GM19351 (cell line): ENCODE data around the gene CDK16.

ENCODE experiments used
- ATAC-seq: cut with Tn5 transposase; IDR thresholded peaks from one replicate; pipeline ENCODE4 v1.9.1; 2021; ENCODE audit warnings: mild to moderate bottlenecking, moderate library complexity; ENCODE audit not compliant: unreplicated experiment

Gene CDK16

DNA sequence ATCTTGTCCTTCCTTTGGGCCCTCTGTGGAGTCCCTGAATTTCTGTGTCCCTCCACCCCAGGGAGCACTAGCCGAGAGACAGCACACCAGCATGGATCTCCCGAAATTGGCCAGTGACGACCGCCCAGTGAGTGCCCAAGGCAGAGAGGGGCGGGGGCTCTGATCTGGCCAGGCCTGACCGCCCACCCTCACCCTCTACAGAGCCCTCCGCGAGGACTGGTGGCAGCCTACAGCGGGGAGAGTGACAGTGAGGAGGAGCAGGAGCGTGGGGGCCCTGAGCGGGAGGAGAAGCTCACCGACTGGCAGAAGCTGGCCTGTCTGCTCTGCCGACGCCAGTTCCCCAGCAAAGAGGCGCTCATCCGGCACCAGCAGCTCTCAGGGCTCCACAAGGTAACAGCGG is 33.2 kb upstream of the CDK16 start:
- no peak for ATAC-seq

- ATAC-seq = no peak
Observed at GRCh38 chrX:47186096-47186740, 32.3 kb upstream of the CDK16 start.

GRCh38 chrX:47187106-47187677 is 31.3 kb upstream of the CDK16 start:
- ATAC-seq = no peak

DNA sequence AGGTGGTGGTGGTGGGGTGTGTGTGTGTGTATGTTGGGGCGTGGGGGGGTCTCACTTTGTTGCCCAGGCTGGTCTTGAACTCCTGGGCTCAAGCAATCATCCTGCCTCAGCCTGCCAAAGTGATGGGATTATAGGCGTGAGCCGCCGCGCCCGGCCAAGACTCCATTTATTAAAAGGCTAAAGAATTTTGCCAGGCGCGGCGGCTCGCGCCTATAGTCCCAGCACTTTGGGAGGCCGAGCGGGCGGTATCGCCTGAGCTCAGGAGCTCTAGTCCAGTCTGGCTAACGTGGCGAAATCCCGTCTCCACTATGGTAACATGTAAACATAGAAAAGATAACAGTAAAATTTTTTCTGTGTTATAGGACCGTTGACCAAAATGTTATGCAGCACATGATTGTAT is 28.6 kb upstream of the CDK16 start:
- ATAC-seq = no peak

- ATAC-seq = peak; percentile 37
Observed at GRCh38 chrX:47190445-47191269, 27.8 kb upstream of the CDK16 start.

DNA sequence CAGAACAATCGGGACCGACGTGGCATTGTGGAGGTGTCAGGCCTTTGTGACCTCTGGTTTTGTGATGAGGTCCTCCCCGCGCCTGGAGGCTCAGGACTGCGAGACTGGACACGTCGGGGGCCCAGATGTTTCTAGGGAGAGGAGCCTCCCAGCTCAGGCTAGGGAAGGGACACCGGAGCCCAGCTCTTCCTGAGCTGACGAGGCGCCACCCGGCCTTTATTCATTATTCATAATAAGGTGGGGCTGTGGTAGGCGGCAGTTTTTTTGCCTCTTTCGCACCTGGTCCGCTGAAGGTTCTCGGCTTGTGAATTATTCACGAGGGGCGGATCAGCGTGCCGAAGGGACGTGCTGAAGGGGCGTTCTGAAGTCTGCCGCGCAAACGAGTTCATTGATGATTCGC is 27.1 kb upstream of the CDK16 start:
- no peak for ATAC-seq

DNA sequence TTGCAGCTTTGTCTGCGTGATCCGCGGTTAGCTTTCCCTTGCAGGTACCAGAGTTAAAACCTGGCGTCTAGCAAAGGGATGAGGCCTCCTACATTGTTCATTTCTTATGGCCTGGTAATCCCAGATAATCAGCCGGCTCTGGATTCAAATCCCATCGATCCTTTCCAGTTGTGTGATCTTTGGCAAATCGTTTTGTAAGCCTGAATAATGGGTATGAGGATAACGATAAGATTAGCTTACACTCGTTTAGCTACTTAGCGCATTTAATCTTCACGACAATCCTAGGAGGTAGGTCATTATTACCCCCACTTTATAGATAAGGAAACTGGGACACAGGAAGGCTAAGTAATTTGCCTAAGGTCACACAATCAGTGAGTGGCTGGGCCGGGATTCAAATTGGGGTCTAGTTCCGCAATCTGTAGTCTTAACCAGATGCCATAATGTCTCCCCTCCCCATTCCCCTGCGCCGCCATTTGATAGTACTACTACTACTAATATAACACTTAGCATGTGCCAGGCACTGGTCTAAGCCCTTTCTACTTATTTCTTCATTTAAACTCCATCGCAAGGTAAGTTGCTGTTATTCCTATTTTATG is 26.6 kb upstream of the CDK16 start:
- no peak for ATAC-seq

- peak; percentile 78 for ATAC-seq
Observed at GRCh38 chrX:47193475-47194193, 24.8 kb upstream of the CDK16 start, which contains the start of gene UBA1. Gene UBA1 (plus strand): TSS chrX:47193829. CDS start chrX:47198803, 4,974 bp downstream.

DNA sequence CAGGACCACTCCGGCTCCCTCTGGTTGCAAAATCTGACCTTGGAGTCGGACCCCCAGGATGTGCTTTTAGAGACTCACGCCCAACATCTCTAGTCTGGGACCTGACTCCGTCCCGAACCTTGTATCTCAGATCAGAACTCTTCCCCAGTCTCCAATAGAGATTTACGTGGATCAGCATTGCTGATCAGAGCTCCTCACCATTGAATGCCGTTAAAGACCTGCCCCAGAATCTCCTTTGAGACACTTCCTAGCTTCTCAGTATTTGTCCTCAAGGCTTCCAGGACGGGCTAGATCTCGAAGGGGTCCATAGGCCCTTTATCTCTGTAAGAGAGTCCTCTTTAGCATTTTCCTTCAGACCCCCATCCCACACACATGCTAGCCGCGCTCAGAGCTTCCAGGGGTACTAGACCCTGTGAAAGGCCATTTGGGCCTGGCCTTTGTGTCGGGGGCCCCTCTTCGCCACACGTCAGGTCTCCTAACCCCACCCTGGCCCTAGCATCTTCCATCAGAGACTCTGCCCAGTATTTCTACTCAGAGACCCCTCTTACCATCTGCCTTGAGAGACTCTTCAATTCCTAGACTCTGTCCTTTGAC is 24.2 kb upstream of the CDK16 start:
- ATAC-seq = no peak

GRCh38 chrX:47196098-47196497 is 22.4 kb upstream of the CDK16 start:
- no peak for ATAC-seq

- ATAC-seq = no peak
Observed at GRCh38 chrX:47197526-47197925, 21.0 kb upstream of the CDK16 start.

DNA sequence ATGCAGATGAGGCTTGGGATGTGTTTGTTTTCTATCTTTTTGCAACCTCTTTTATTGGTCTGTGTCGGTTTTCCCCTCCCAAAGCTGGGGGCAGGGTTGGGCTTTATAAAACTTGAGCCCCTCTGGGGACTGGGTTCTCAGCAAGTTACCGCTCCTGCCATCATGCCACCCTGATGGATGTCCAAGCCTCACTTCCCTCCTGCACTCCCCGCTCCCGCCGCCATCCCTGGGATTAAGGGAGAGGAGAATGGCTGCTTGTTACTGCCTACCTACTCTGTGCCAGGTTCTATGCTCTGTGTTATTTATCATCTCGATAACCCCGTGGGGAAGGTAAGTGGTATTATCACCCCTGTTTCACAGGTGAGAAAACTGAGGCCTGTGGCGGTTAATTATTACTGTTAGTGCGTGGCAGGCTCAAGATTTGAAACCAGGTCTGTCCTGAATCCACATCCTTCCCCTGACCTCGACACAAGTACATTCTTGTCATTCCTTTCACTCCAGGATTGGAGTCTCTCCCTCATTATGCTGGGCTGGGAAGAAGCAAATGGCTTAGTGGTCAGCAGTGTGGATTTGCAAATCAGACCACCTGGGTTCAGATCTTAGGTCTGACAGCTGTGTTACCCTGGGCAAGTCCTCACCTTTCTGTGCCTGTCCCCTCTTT is 20.3 kb upstream of the CDK16 start:
- no peak for ATAC-seq

GRCh38 chrX:47198687-47199080 is 19.8 kb upstream of the CDK16 start:
- no peak for ATAC-seq

- no peak for ATAC-seq
Observed at GRCh38 chrX:47199286-47199685, 19.2 kb upstream of the CDK16 start.

GRCh38 chrX:47200385-47201150 is 17.9 kb upstream of the CDK16 start:
- no peak for ATAC-seq

DNA sequence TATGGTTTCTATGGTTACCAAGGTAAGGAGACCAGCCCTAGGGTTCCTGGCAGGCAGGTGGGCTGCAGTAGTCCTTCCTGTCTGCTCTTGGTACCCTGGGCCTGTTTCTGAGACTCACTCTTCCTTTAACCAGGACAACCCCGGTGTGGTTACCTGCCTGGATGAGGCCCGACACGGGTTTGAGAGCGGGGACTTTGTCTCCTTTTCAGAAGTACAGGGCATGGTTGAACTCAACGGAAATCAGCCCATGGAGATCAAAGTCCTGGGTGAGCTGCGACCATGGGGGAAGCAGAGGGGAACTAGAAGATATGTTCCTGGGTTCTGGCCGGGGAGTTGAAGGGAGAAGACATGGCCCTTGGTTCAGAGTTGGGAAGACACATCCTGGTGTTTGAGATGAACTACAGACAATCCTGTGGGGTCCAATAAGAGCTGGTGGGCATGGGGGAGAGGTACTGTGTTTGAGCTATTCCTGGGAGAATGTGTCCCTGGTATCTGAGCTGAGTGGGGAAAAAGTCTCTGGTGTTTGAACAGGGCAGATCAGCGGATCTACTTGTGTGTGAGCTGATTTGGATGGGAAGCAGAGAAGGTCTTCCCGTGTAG is 17.0 kb upstream of the CDK16 start:
- no peak for ATAC-seq

DNA sequence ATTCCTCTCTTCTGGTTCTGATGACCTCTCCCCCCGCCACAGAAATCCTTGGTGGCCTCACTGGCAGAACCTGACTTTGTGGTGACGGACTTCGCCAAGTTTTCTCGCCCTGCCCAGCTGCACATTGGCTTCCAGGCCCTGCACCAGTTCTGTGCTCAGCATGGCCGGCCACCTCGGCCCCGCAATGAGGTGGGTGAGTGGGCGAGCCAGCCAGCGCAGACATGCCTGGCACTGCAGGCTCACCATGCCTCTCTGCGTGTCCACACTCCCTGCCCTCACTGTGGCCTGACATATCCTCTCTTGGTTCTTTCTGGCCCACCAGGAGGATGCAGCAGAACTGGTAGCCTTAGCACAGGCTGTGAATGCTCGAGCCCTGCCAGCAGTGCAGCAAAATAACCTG is 16.2 kb upstream of the CDK16 start:
- ATAC-seq = no peak

DNA sequence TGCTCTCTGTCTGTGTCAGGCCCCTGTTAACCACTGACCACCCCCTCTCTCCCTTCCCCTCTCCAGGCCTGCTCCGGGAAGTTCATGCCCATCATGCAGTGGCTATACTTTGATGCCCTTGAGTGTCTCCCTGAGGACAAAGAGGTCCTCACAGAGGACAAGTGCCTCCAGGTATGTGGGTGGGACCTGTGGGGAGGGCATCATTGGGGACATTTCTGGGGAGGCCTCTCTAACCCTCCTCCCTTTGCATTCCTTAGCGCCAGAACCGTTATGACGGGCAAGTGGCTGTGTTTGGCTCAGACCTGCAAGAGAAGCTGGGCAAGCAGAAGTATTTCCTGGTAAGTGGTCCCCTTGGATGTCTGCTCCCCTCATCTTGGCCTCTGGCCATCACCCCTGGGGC is 15.6 kb upstream of the CDK16 start:
- no peak for ATAC-seq

- no peak for ATAC-seq
Observed at GRCh38 chrX:47204970-47205369, 13.5 kb upstream of the CDK16 start.
